SK-N-SH (cell line): ENCODE measurements around the gene WARS2. TPM values are rescaled to one million over a fixed set of nuclear protein-coding genes. Genes with fewer than 3 reads are reported as not detected.

Source experiments
- CTCF ChIA-PET: fragments of 300-600, 350-600 bp; formaldehyde crosslinking; extraction: SDS; loops from one replicate; lab custom pipeline; 2021; lab: Yijun Ruan, JAX
- POLR2A ChIA-PET: fragments of 350-600 bp; sonication (Branson Sonifier 250); formaldehyde crosslinking; extraction: SDS; loops from one replicate; lab custom pipeline; 2020; ENCODE audit warnings: antibody characterized with exemption, inconsistent platforms; lab: Yijun Ruan, JAX
- DNase-seq: peaks from one replicate; pipeline ENCODE4 v3.0.0; 2012
- H2AFZ ChIP-seq: fragments of 200-600 bp; sonication (generic); 2 replicates; pipeline ENCODE4 v1.8.1; 2016; ENCODE audit warnings: antibody characterized with exemption, mild to moderate bottlenecking, low read depth
- H3F3A ChIP-seq: fragments of 200-600 bp; sonication (generic); replicated peaks from 2 replicates; pipeline ENCODE3; 2016; ENCODE audit warnings: antibody characterized with exemption, mild to moderate bottlenecking; ENCODE audit not compliant: insufficient read depth
- H3K27ac ChIP-seq, 2 experiments: fragments of 200-500 bp in 1 of 2; fragments of 200-600 bp in 1 of 2; sonication (Bioruptor generic) in 1 of 2; sonication (generic), shearing (Covaris generic) in 1 of 2; 2 replicates each; pipeline versions ENCODE4 v1.5.1 to v1.6.1; 2014 to 2016; ENCODE audit warnings: low read depth in 2 of 2, inconsistent platforms in 1 of 2, low read length in 1 of 2, mild to moderate bottlenecking in 1 of 2, mixed read lengths in 1 of 2
- H3K27me3 ChIP-seq: fragments of 200-600 bp; sonication (generic), shearing (Covaris generic); 2 replicates; pipeline ENCODE4 v1.6.1; 2016; ENCODE audit warnings: mixed run types; ENCODE audit not compliant: insufficient read depth
- H3K36me3 ChIP-seq, 2 experiments: fragments of 200-500 bp in 1 of 2; fragments of 200-600 bp in 1 of 2; sonication (Bioruptor generic) in 1 of 2; sonication (generic) in 1 of 2; replicated peaks in 1 of 2; 2 replicates each; pipeline versions ENCODE3 to v1.5.1; 2014 to 2016; ENCODE audit warnings: low read length in 1 of 2, mild to moderate bottlenecking in 1 of 2; ENCODE audit not compliant: insufficient read depth in 2 of 2, control insufficient read depth in 1 of 2
- H3K4me1 ChIP-seq, 2 experiments: fragments of 200-500 bp in 1 of 2; fragments of 200-600 bp in 1 of 2; sonication (Bioruptor generic) in 1 of 2; sonication (generic), shearing (Covaris generic) in 1 of 2; 2 replicates each; pipeline versions ENCODE4 v1.5.1 to v1.6.1; 2014 to 2016; ENCODE audit warnings: low read depth in 1 of 2, low read length in 1 of 2, mixed run types in 1 of 2; ENCODE audit not compliant: insufficient read depth in 2 of 2, control insufficient read depth in 1 of 2
- H3K4me2 ChIP-seq: fragments of 200-600 bp; sonication (generic), shearing (Covaris generic); 2 replicates; pipeline ENCODE4 v1.6.1; 2017; ENCODE audit warnings: mixed run types
- H3K4me3 ChIP-seq, 2 experiments: fragments of 200-500 bp in 1 of 2; fragments of 200-600 bp in 1 of 2; sonication (Bioruptor generic) in 1 of 2; sonication (generic), shearing (Covaris generic) in 1 of 2; 2 replicates each; pipeline versions ENCODE4 v1.5.1 to v1.8.1; 2014 to 2016; ENCODE audit warnings: low read depth in 2 of 2, inconsistent platforms in 1 of 2, low read length in 1 of 2, mild to moderate bottlenecking in 1 of 2, mixed read lengths in 1 of 2, moderate library complexity in 1 of 2
- H3K79me2 ChIP-seq: fragments of 200-600 bp; sonication (generic); 2 replicates; pipeline ENCODE4 v1.8.1; 2017; ENCODE audit warnings: mild to moderate bottlenecking; ENCODE audit not compliant: insufficient read depth
- H3K9ac ChIP-seq: fragments of 200-600 bp; sonication (generic); 2 replicates; pipeline ENCODE4 v1.6.1; 2017; ENCODE audit warnings: mixed run types
- H3K9me2 ChIP-seq: fragments of 200-600 bp; sonication (generic); 2 replicates; pipeline ENCODE4 v1.6.1; 2017; ENCODE audit warnings: mixed run types
- H3K9me3 ChIP-seq: fragments of 200-600 bp; sonication (generic); 2 replicates; pipeline ENCODE4 v1.6.1; 2017; ENCODE audit warnings: mixed run types, mild to moderate bottlenecking, moderate library complexity
- H4K20me1 ChIP-seq: fragments of 200-600 bp; sonication (generic); 2 replicates; pipeline ENCODE4 v1.6.1; 2017; ENCODE audit warnings: mild to moderate bottlenecking, mixed run types; ENCODE audit not compliant: insufficient read depth
- CHD2 ChIP-seq: fragments of 150-350 bp; IDR thresholded peaks from 2 replicates; pipeline ENCODE4 v1.6.1; 2018; ENCODE audit warnings: low read length; ENCODE audit not compliant: partially characterized antibody
- EZH2phosphoT487 ChIP-seq: fragments of 200-600 bp; sonication (generic); IDR thresholded peaks from 2 replicates; pipeline ENCODE4 v1.6.1; 2017; ENCODE audit warnings: low read depth, mixed run types, mild to moderate bottlenecking, antibody characterized with exemption, moderate library complexity, borderline replicate concordance
- FOSL2 ChIP-seq: IDR thresholded peaks from 2 replicates; pipeline ENCODE4 v1.4.0; 2012; ENCODE audit warnings: low read depth, mild to moderate bottlenecking, moderate library complexity, borderline replicate concordance
- FOXJ3 ChIP-seq: sonication (generic); formaldehyde crosslinking; IDR thresholded peaks from 2 replicates; pipeline ENCODE4 v1.5.1; 2020; ENCODE audit warnings: mild to moderate bottlenecking, missing genetic modification reagents
- GABPA ChIP-seq: IDR thresholded peaks from 2 replicates; pipeline ENCODE4 v1.4.0; 2012; ENCODE audit warnings: low read depth, mild to moderate bottlenecking
- GATA2 ChIP-seq: sonication (generic); formaldehyde crosslinking; IDR thresholded peaks from 2 replicates; pipeline ENCODE4 v1.5.0; 2020; ENCODE audit warnings: mild to moderate bottlenecking, missing genetic modification reagents
- JUND ChIP-seq: IDR thresholded peaks from 2 replicates; pipeline ENCODE4 v1.4.0; 2012
- MEF2A ChIP-seq: IDR thresholded peaks from 2 replicates; pipeline ENCODE4 v1.4.0; 2012; ENCODE audit warnings: low read depth, borderline replicate concordance
- MXI1 ChIP-seq: IDR thresholded peaks from 2 replicates; pipeline ENCODE4 v1.6.1; 2012; ENCODE audit warnings: mild to moderate bottlenecking, low read depth, low read length, improper control_type of control experiment
- RAD21 ChIP-seq: IDR thresholded peaks from 2 replicates; pipeline ENCODE4 v1.6.1; 2012; ENCODE audit warnings: mild to moderate bottlenecking, low read length
- RFX5 ChIP-seq: IDR thresholded peaks from 2 replicates; pipeline ENCODE4 v1.6.1; 2012; ENCODE audit warnings: mild to moderate bottlenecking, improper control_type of control experiment, low read length
- SMC3 ChIP-seq: IDR thresholded peaks from 2 replicates; pipeline ENCODE4 v1.6.1; 2012; ENCODE audit warnings: low read depth, low read length, improper control_type of control experiment
- TAF1 ChIP-seq: IDR thresholded peaks from 2 replicates; pipeline ENCODE4 v1.6.1; 2012; ENCODE audit warnings: low read depth, mild to moderate bottlenecking, low read length, moderate library complexity, borderline replicate concordance
- YY1 ChIP-seq: IDR thresholded peaks from 2 replicates; pipeline ENCODE4 v1.4.0; 2012; ENCODE audit warnings: low read depth, mild to moderate bottlenecking
- WGBS: methylation state at CpG from one replicate; pipeline ENCODE4 v1.1.6; 2017; ENCODE audit warnings: low lambda C conversion rate; 5-methylcytosine and 5-hydroxymethylcytosine counted together
- polyA plus RNA-seq, 3 experiments: library from polyadenylated mRNA; depleted of rRNA; stranded (reverse); fragments of >200 nt; gene quantifications; 2 replicates each; pipeline ENCODE4 v1.2.3, GENCODE V29; 2012
- TF ChIP-seq, protein P1 (sequence below): IDR thresholded peaks from 2 replicates; pipeline ENCODE4 v1.6.1; 2012; ENCODE audit warnings: mild to moderate bottlenecking, low read depth, low read length, moderate library complexity
- TF ChIP-seq, protein P2 (sequence below): IDR thresholded peaks from 2 replicates; pipeline ENCODE4 v1.4.0; 2012; ENCODE audit warnings: low read depth, borderline replicate concordance
- TF ChIP-seq, protein P3 (sequence below): fragments of 200-600 bp; sonication (generic); IDR thresholded peaks from 2 replicates; pipeline ENCODE4 v1.6.1; 2017; ENCODE audit warnings: antibody characterized with exemption, mild to moderate bottlenecking, moderate library complexity
- TF ChIP-seq, protein P4 (sequence below): fragments of 150-350 bp; IDR thresholded peaks from 2 replicates; pipeline ENCODE4 v1.6.1; 2016; ENCODE audit warnings: mild to moderate bottlenecking, low read depth, low read length
- TF ChIP-seq, protein P5 (sequence below): IDR thresholded peaks from 2 replicates; pipeline ENCODE4 v1.4.0; 2012; ENCODE audit warnings: low read depth

The WARS2 gene
- polyA plus RNA-seq, 1 of the 3 experiments (the other 2 are of a cell fraction), result 4.8 TPM

DNA sequence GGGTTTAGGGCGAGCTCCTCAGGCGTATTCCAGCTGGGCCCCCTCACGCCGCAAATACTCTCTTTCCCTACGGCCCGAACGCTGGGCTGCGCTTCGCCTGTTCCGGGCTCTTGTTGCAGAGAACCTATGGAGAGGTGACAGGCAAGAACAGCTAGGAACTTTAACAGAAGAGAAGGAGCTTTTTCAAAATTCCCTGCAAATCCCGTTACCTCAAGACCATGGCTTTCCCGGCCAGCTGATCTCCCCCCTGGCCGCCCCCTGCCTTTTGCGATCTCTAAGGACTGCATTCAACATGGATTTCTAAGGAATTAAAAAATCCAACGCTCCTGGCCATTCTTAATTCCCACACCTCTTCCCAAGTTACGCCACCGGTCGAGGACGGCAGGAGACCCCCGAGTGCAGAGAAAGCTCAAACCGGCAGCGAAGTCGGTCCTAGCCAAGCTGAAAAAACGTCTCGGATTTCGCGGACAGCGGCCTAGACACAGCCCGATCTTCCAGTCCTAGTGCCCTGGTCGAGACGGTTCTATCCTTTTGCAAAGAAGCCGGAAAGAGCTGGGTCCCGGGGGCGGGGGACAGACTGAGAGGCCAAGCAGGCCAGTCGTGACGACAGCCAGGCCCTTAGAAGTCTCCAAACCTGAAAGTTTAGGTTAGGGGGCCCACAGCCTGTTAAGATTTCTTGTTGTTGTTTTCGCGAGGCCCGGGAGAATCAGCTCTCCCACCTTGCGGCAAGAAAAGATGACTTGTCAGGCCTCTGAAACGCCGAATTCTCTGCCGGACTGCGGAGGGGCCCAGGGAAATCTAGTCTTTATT is 151.2 kb downstream of the WARS2 start:
- Histone ChIP-seq H3K4me1 (no peaks in the 10 kb centered on the region; a peak in 1 of 4 replicates), H3K4me3 (no peak overlapping the region), H3K27ac (no peak overlapping the region), H3K79me2 (no peaks in the 10 kb centered on the region), H3K27me3 (peaks cover 100% of the 10 kb centered on the region), H3K36me3 (no peaks in the 10 kb centered on the region), H2AFZ (no peak overlapping the region), H3F3A (peaks cover 6% of the 10 kb centered on the region), H3K9ac (no peak overlapping the region), H4K20me1 (no peaks in the 10 kb centered on the region), H3K9me2 (no peaks in the 10 kb centered on the region), H3K9me3 (no peaks in the 10 kb centered on the region), H3K4me2 (no peak overlapping the region)
- POLR2A ChIA-PET, result no interaction called here
- TF ChIP-seq GABPA (no peak), FOSL2 (no peak), JUND (no peak), TAF1 (no peak), FOXJ3 (CRISPR knock-in tag) (no peak), MEF2A (no peak), RFX5 (no peak), SMC3 (no peak), EZH2phosphoT487 (no peak; the same call in 1 of the 2 replicates), YY1 (no peak), MXI1 (no peak), CHD2 (no peak), GATA2 (CRISPR knock-in tag) (no peak), RAD21 (no peak)
- TF ChIP-seq, protein P1, sequence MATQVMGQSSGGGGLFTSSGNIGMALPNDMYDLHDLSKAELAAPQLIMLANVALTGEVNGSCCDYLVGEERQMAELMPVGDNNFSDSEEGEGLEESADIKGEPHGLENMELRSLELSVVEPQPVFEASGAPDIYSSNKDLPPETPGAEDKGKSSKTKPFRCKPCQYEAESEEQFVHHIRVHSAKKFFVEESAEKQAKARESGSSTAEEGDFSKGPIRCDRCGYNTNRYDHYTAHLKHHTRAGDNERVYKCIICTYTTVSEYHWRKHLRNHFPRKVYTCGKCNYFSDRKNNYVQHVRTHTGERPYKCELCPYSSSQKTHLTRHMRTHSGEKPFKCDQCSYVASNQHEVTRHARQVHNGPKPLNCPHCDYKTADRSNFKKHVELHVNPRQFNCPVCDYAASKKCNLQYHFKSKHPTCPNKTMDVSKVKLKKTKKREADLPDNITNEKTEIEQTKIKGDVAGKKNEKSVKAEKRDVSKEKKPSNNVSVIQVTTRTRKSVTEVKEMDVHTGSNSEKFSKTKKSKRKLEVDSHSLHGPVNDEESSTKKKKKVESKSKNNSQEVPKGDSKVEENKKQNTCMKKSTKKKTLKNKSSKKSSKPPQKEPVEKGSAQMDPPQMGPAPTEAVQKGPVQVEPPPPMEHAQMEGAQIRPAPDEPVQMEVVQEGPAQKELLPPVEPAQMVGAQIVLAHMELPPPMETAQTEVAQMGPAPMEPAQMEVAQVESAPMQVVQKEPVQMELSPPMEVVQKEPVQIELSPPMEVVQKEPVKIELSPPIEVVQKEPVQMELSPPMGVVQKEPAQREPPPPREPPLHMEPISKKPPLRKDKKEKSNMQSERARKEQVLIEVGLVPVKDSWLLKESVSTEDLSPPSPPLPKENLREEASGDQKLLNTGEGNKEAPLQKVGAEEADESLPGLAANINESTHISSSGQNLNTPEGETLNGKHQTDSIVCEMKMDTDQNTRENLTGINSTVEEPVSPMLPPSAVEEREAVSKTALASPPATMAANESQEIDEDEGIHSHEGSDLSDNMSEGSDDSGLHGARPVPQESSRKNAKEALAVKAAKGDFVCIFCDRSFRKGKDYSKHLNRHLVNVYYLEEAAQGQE, result no peak
- TF ChIP-seq, protein P2, sequence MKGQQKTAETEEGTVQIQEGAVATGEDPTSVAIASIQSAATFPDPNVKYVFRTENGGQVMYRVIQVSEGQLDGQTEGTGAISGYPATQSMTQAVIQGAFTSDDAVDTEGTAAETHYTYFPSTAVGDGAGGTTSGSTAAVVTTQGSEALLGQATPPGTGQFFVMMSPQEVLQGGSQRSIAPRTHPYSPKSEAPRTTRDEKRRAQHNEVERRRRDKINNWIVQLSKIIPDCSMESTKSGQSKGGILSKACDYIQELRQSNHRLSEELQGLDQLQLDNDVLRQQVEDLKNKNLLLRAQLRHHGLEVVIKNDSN, result no peak
- TF ChIP-seq, protein P3, sequence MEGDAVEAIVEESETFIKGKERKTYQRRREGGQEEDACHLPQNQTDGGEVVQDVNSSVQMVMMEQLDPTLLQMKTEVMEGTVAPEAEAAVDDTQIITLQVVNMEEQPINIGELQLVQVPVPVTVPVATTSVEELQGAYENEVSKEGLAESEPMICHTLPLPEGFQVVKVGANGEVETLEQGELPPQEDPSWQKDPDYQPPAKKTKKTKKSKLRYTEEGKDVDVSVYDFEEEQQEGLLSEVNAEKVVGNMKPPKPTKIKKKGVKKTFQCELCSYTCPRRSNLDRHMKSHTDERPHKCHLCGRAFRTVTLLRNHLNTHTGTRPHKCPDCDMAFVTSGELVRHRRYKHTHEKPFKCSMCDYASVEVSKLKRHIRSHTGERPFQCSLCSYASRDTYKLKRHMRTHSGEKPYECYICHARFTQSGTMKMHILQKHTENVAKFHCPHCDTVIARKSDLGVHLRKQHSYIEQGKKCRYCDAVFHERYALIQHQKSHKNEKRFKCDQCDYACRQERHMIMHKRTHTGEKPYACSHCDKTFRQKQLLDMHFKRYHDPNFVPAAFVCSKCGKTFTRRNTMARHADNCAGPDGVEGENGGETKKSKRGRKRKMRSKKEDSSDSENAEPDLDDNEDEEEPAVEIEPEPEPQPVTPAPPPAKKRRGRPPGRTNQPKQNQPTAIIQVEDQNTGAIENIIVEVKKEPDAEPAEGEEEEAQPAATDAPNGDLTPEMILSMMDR, result no peak
- TF ChIP-seq, protein P4, sequence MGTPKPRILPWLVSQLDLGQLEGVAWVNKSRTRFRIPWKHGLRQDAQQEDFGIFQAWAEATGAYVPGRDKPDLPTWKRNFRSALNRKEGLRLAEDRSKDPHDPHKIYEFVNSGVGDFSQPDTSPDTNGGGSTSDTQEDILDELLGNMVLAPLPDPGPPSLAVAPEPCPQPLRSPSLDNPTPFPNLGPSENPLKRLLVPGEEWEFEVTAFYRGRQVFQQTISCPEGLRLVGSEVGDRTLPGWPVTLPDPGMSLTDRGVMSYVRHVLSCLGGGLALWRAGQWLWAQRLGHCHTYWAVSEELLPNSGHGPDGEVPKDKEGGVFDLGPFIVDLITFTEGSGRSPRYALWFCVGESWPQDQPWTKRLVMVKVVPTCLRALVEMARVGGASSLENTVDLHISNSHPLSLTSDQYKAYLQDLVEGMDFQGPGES, result no peak
- TF ChIP-seq, protein P5, sequence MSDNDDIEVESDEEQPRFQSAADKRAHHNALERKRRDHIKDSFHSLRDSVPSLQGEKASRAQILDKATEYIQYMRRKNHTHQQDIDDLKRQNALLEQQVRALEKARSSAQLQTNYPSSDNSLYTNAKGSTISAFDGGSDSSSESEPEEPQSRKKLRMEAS, result no peak
- WGBS, result 15% methylated on average over 32 of the region's 44 CpGs
- CTCF ChIA-PET, result interaction anchor here (0.6 to 2.3 kb wide), 2 partner anchors 16 to 20 kb away, joined by 3 to 10 read pairs; no protein-coding TSS in a partner anchor
- no peak for DNase-seq
